Right lobe of liver (tissue), 4 donors: Measurements from ENCODE around the gene KCNK5.

ENCODE experiments used
- CTCF ChIP-seq, 4 donors: fragments of 200-600 bp in 3 of 4; fragments of 450-650 bp in 1 of 4; IDR thresholded peaks; one replicate each; pipeline versions ENCODE4 v1.5.1 to v1.8.0; 2016 to 2022; ENCODE audit warnings: antibody characterized with exemption in 4 of 4, mild to moderate bottlenecking in 2 of 4
- POLR2A ChIP-seq: fragments of 450-650 bp; IDR thresholded peaks from one replicate; pipeline ENCODE4 v1.6.1; 2017; ENCODE audit warnings: antibody characterized with exemption, mild to moderate bottlenecking
- donor health status: DM: no; HTN: no; CAD: no.
- donor health status: DM: no; HTN: no; CAD: no.
- donor health status: DM: no; HTN: yes; CAD: no.

GRCh38 chr6:39193201-39193791 is 36.0 kb downstream of the KCNK5 start:
- TF ChIP-seq POLR2A (no peak), CTCF (IDR thresholded peaks at IDR 0.05) (no peak)
